Stimulated activated memory B cell treated with anti-CD40 and anti-IgM and Interleukin-4, amounts not matched to agents 10 μg/mL and 1 μg/mL and 100 μg/mL, for 72 hours (primary cell): Measurements from ENCODE around the gene NF2.

Experiments used
- ATAC-seq: fragments of 150-1000 bp; cut with Tn5 transposase; 2 replicates; pipeline ENCODE4 v1.10.0; 2021
- H3K27ac Mint-ChIP-seq: one replicate; pipeline ENCODE4 v1.8.0; 2022; ENCODE audit warnings: mild to moderate bottlenecking, mixed read lengths
- H3K27me3 Mint-ChIP-seq: one replicate; pipeline ENCODE4 v1.8.0; 2022; ENCODE audit warnings: mixed read lengths
- H3K36me3 Mint-ChIP-seq: one replicate; pipeline ENCODE4 v1.8.0; 2022; ENCODE audit warnings: mixed read lengths
- H3K4me1 Mint-ChIP-seq: one replicate; pipeline ENCODE4 v1.8.0; 2022; ENCODE audit warnings: mixed read lengths
- H3K4me3 Mint-ChIP-seq: one replicate; pipeline ENCODE4 v1.8.0; 2022; ENCODE audit warnings: mild to moderate bottlenecking, moderate library complexity, mixed read lengths
- H3K9me3 Mint-ChIP-seq: one replicate; pipeline ENCODE4 v1.8.0; 2022; ENCODE audit warnings: mixed read lengths

Gene NF2

GRCh38 chr22:29722587-29722986 lies 119.2 kb downstream of the NF2 start:
- Mint-ChIP-seq H3K27me3 (peaks cover 52% of the 10 kb centered on the region), H3K27ac (no peak overlapping the region), H3K36me3 (no peaks in the 10 kb centered on the region), H3K4me3 (no peak overlapping the region), H3K9me3 (no peaks in the 10 kb centered on the region), H3K4me1 (peaks cover 17% of the 10 kb centered on the region)
- no peak for ATAC-seq

GRCh38 chr22:29723766-29724165 lies 120.3 kb downstream of the NF2 start:
- ATAC-seq: no peak
- H3K9me3 Mint-ChIP-seq: no peaks in the 10 kb centered on the region
- H3K4me1 Mint-ChIP-seq: peaks cover 16% of the 10 kb centered on the region
- H3K27ac Mint-ChIP-seq: no peak overlapping the region
- H3K27me3 Mint-ChIP-seq: peaks cover 40% of the 10 kb centered on the region
- H3K4me3 Mint-ChIP-seq: no peak overlapping the region
- H3K36me3 Mint-ChIP-seq: no peaks in the 10 kb centered on the region

GRCh38 chr22:29724843-29725242 lies 121.4 kb downstream of the NF2 start:
- Mint-ChIP-seq H3K36me3 (no peaks in the 10 kb centered on the region), H3K27ac (no peak overlapping the region), H3K4me3 (no peak overlapping the region), H3K4me1 (peaks cover 5% of the 10 kb centered on the region), H3K27me3 (peaks cover 29% of the 10 kb centered on the region), H3K9me3 (no peaks in the 10 kb centered on the region)
- ATAC-seq: no peak

- Mint-ChIP-seq H3K9me3 (no peaks in the 10 kb centered on the region), H3K36me3 (peaks cover 7% of the 10 kb centered on the region), H3K4me3 (no peak overlapping the region), H3K27ac (no peak overlapping the region), H3K27me3 (peaks cover 26% of the 10 kb centered on the region), H3K4me1 (peaks cover 5% of the 10 kb centered on the region)
- ATAC-seq: no peak
Observed at GRCh38 chr22:29726106-29726505, 122.7 kb downstream of the NF2 start.

GRCh38 chr22:29726512-29727130 lies 123.2 kb downstream of the NF2 start:
- no peak overlapping the region for H3K4me3 Mint-ChIP-seq
- ATAC-seq: no peak
- H3K27me3 Mint-ChIP-seq: peaks cover 21% of the 10 kb centered on the region
- H3K36me3 Mint-ChIP-seq: peaks cover 9% of the 10 kb centered on the region
- H3K27ac Mint-ChIP-seq: no peak overlapping the region
- no peaks in the 10 kb centered on the region for H3K9me3 Mint-ChIP-seq
- peaks cover 5% of the 10 kb centered on the region for H3K4me1 Mint-ChIP-seq

- Mint-ChIP-seq H3K4me1 (peaks cover 5% of the 10 kb centered on the region), H3K4me3 (no peak overlapping the region), H3K27me3 (peaks cover 16% of the 10 kb centered on the region), H3K27ac (no peak overlapping the region), H3K9me3 (no peaks in the 10 kb centered on the region), H3K36me3 (peaks cover 9% of the 10 kb centered on the region)
- no peak for ATAC-seq
Observed at GRCh38 chr22:29727131-29727523, 123.7 kb downstream of the NF2 start.

- Mint-ChIP-seq H3K27ac (no peak overlapping the region), H3K4me1 (peaks cover 12% of the 10 kb centered on the region), H3K4me3 (no peak overlapping the region), H3K36me3 (peaks cover 14% of the 10 kb centered on the region), H3K9me3 (no peaks in the 10 kb centered on the region), H3K27me3 (no peaks in the 10 kb centered on the region)
- ATAC-seq: peak; percentile 3
Observed at GRCh38 chr22:29729161-29729560, 125.7 kb downstream of the NF2 start.

- H3K36me3 Mint-ChIP-seq: peaks cover 29% of the 10 kb centered on the region
- no peak for ATAC-seq
- no peak overlapping the region for H3K4me3 Mint-ChIP-seq
- no peaks in the 10 kb centered on the region for H3K27me3 Mint-ChIP-seq
- H3K9me3 Mint-ChIP-seq: no peaks in the 10 kb centered on the region
- no peak overlapping the region for H3K27ac Mint-ChIP-seq
- H3K4me1 Mint-ChIP-seq: peaks cover 18% of the 10 kb centered on the region
Observed at GRCh38 chr22:29731058-29731850, 127.8 kb downstream of the NF2 start.

GRCh38 chr22:29732883-29733282 lies 129.4 kb downstream of the NF2 start:
- no peak overlapping the region for H3K4me3 Mint-ChIP-seq
- peaks cover 40% of the 10 kb centered on the region for H3K36me3 Mint-ChIP-seq
- H3K27ac Mint-ChIP-seq: peak overlapping the region; percentile 79
- ATAC-seq: no peak
- H3K27me3 Mint-ChIP-seq: no peaks in the 10 kb centered on the region
- no peaks in the 10 kb centered on the region for H3K9me3 Mint-ChIP-seq
- H3K4me1 Mint-ChIP-seq: peaks cover 13% of the 10 kb centered on the region

GRCh38 chr22:29733362-29734201 lies 130.1 kb downstream of the NF2 start:
- Mint-ChIP-seq H3K4me1 (peaks cover 13% of the 10 kb centered on the region), H3K4me3 (peak overlapping the region; percentile 15), H3K27ac (peak overlapping the region; percentile 79), H3K9me3 (no peaks in the 10 kb centered on the region), H3K27me3 (no peaks in the 10 kb centered on the region), H3K36me3 (peaks cover 45% of the 10 kb centered on the region)
- peak; percentile 65 for ATAC-seq

GRCh38 chr22:29734406-29734805 lies 131.0 kb downstream of the NF2 start:
- Mint-ChIP-seq H3K4me1 (peaks cover 13% of the 10 kb centered on the region), H3K36me3 (peaks cover 48% of the 10 kb centered on the region), H3K27ac (peak overlapping the region; percentile 79), H3K27me3 (no peaks in the 10 kb centered on the region), H3K9me3 (no peaks in the 10 kb centered on the region), H3K4me3 (no peak overlapping the region)
- no peak for ATAC-seq

GRCh38 chr22:29734838-29735237 lies 131.4 kb downstream of the NF2 start:
- Mint-ChIP-seq H3K9me3 (no peaks in the 10 kb centered on the region), H3K27me3 (no peaks in the 10 kb centered on the region), H3K27ac (peak overlapping the region; percentile 79), H3K36me3 (peaks cover 51% of the 10 kb centered on the region), H3K4me1 (peaks cover 13% of the 10 kb centered on the region), H3K4me3 (no peak overlapping the region)
- ATAC-seq: no peak

- Mint-ChIP-seq H3K27ac (no peak overlapping the region), H3K4me3 (no peak overlapping the region), H3K9me3 (no peaks in the 10 kb centered on the region), H3K36me3 (peaks cover 53% of the 10 kb centered on the region), H3K4me1 (peaks cover 13% of the 10 kb centered on the region), H3K27me3 (no peaks in the 10 kb centered on the region)
- no peak for ATAC-seq
Observed at GRCh38 chr22:29735416-29735815, 132.0 kb downstream of the NF2 start.

GRCh38 chr22:29737251-29738117 lies 134.1 kb downstream of the NF2 start:
- no peaks in the 10 kb centered on the region for H3K9me3 Mint-ChIP-seq
- ATAC-seq: no peak
- peaks cover 65% of the 10 kb centered on the region for H3K36me3 Mint-ChIP-seq
- no peaks in the 10 kb centered on the region for H3K27me3 Mint-ChIP-seq
- H3K4me3 Mint-ChIP-seq: no peak overlapping the region
- no peak overlapping the region for H3K27ac Mint-ChIP-seq
- peaks cover 13% of the 10 kb centered on the region for H3K4me1 Mint-ChIP-seq
